Tibial artery (tissue), 4 donors: ENCODE measurements around the gene SPTBN4.
"Not testable (repeated sequence)": the region's sequence is repeated elsewhere in the genome, so short reads cannot be mapped to it uniquely, and the experiment has no call there.

Experiments used
- DNase-seq, 2 donors: peaks; one replicate each; pipeline ENCODE4 v3.0.0-alpha.2; 2019
- H3K27ac ChIP-seq, 2 donors: fragments of 200-600 bp; sonication (generic) in 1 of 2; 1 replicate in 1 of 2; 2 replicates in 1 of 2; pipeline ENCODE4 v1.5.1; 2018 to 2019; ENCODE audit warnings: mild to moderate bottlenecking in 1 of 2
- H3K27me3 ChIP-seq, 2 donors: fragments of 200-600 bp; sonication (generic) in 1 of 2; one replicate each; pipeline versions ENCODE4 v1.5.1 to v1.6.0; 2016 to 2019
- H3K36me3 ChIP-seq, 3 donors: fragments of 200-600 bp; sonication (generic) in 2 of 3; one replicate each; pipeline ENCODE4 v1.5.1; 2016 to 2019; ENCODE audit warnings: mild to moderate bottlenecking in 2 of 3
- H3K4me1 ChIP-seq, 4 donors: fragments of 200-600 bp; sonication (generic) in 2 of 4; 1 replicate in 3 of 4; 2 replicates in 1 of 4; pipeline ENCODE4 v1.5.1; 2016 to 2019
- H3K4me3 ChIP-seq, 2 donors: fragments of 200-600 bp; sonication (generic) in 1 of 2; 1 replicate in 1 of 2; 2 replicates in 1 of 2; pipeline ENCODE4 v1.5.1; 2018 to 2019; ENCODE audit warnings: mild to moderate bottlenecking in 2 of 2
- H3K9me3 ChIP-seq, 3 donors: fragments of 200-600 bp; sonication (generic) in 1 of 3; one replicate each; pipeline ENCODE4 v1.5.1; 2016 to 2019
- intact Hi-C: fragments of 100-400 bp; cut with DNase I; formaldehyde crosslinking; loops from one replicate; pipeline ENCODE4 v1.15.0; 2023; ENCODE audit warnings: low total_unique reads
- TF ChIP-seq, protein P1 (sequence below), 2 experiments: fragments of 200-600 bp in 1 of 2; fragments of 450-650 bp in 1 of 2; IDR thresholded peaks; one replicate each; pipeline ENCODE4 v1.5.1; 2017 to 2019; ENCODE audit warnings: antibody characterized with exemption in 2 of 2, mild to moderate bottlenecking in 1 of 2, moderate library complexity in 1 of 2

The SPTBN4 gene

GRCh38 chr19:40589591-40590429 lies 123.0 kb downstream of the SPTBN4 start:
- Histone ChIP-seq H3K36me3 (peaks cover 12 to 47% (median 17%) of the 10 kb centered on the region in 3 donors), H3K27me3 (peaks cover 0 to 3% of the 10 kb centered on the region in 2 donors), H3K27ac (no peak overlapping the region), H3K4me1 (no peaks in the 10 kb centered on the region), H3K4me3 (no peak overlapping the region), H3K9me3 (no peaks in the 10 kb centered on the region)
- DNase-seq = no peak
- intact Hi-C loops = loop anchor here (10.0 kb wide), 1 partner anchor 125 kb away; the partner anchor contains the start of genes BLVRB and SPTBN4
- TF ChIP-seq, protein P1, sequence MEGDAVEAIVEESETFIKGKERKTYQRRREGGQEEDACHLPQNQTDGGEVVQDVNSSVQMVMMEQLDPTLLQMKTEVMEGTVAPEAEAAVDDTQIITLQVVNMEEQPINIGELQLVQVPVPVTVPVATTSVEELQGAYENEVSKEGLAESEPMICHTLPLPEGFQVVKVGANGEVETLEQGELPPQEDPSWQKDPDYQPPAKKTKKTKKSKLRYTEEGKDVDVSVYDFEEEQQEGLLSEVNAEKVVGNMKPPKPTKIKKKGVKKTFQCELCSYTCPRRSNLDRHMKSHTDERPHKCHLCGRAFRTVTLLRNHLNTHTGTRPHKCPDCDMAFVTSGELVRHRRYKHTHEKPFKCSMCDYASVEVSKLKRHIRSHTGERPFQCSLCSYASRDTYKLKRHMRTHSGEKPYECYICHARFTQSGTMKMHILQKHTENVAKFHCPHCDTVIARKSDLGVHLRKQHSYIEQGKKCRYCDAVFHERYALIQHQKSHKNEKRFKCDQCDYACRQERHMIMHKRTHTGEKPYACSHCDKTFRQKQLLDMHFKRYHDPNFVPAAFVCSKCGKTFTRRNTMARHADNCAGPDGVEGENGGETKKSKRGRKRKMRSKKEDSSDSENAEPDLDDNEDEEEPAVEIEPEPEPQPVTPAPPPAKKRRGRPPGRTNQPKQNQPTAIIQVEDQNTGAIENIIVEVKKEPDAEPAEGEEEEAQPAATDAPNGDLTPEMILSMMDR (IDR thresholded peaks at IDR 0.05) = no peak

DNA sequence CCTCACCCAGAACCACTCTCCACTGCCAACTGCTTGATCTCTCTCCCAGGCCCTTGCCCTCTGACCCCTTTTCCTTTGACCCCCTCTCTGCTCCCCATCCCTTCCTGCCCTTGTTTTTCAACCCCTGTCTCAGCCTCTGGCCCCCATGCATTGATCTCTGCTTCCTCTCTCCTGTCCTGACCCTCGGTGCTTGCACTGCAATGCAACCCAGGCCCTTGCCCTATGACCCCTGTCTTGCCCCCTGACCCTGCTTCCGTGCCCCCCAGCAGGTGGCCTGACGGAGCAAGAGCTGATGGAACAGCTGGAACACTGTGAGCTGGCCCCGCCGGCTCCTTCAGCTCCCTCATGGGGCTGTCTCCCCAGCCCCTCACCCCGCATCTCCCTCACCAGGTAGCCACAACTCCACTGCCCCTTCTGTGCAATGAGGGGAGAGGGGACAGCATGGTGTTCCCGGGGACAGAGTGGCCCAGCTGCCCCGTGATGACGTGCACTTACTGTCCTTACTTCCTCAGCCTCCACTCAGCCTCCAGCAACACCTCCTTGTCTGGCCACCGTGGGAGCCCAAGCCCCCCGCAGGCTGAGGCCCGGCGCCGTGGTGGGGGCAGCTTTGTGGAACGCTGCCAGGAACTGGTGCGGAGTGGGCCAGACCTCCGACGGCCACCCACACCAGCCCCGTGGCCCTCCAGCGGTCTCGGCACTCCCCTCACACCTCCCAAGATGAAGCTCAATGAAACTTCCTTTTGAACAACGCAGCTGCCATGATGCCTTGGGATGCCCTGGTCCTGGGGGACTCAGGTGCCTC lies 123.9 kb downstream of the SPTBN4 start:
- TF ChIP-seq, protein P1 (IDR thresholded peaks at IDR 0.05) = no peak
- Histone ChIP-seq H3K4me1 (no peaks in the 10 kb centered on the region), H3K27ac (no peak overlapping the region), H3K36me3 (peaks cover 12 to 42% (median 17%) of the 10 kb centered on the region in 3 donors), H3K9me3 (no peaks in the 10 kb centered on the region), H3K4me3 (no peak overlapping the region), H3K27me3 (peaks cover 0 to 8% of the 10 kb centered on the region in 2 donors)
- DNase-seq = no peak
- intact Hi-C loops = loop anchor here (10.0 kb wide), 1 partner anchor 126 kb away; the partner anchor contains the start of genes BLVRB and SPTBN4

GRCh38 chr19:40591724-40592123 lies 124.9 kb downstream of the SPTBN4 start:
- H3K27ac ChIP-seq, H3K27me3 ChIP-seq, DNase-seq, H3K9me3 ChIP-seq, H3K4me1 ChIP-seq, H3K4me3 ChIP-seq: not testable (repeated sequence)
- H3K36me3 ChIP-seq = peaks cover 9 to 37% (median 10%) of the 10 kb centered on the region in 3 donors
- intact Hi-C loops = loop anchor here (10.0 kb wide), 1 partner anchor 127 kb away; the partner anchor contains the start of genes BLVRB and SPTBN4

- no peak for DNase-seq
- Histone ChIP-seq H3K4me3 (no peak overlapping the region), H3K27me3 (peaks cover 0 to 10% of the 10 kb centered on the region in 2 donors), H3K27ac (no peak overlapping the region), H3K36me3 (peaks cover 4 to 33% (median 6%) of the 10 kb centered on the region in 3 donors), H3K4me1 (peaks cover 0 to 9% (median 7%) of the 10 kb centered on the region in 4 donors), H3K9me3 (no peaks in the 10 kb centered on the region)
- intact Hi-C loops = loop anchor here (10.0 kb wide), 1 partner anchor 127 kb away; the partner anchor contains the start of genes BLVRB and SPTBN4
- TF ChIP-seq, protein P1 (IDR thresholded peaks at IDR 0.05) = no peak
Measured at GRCh38 chr19:40592170-40592569, 125.4 kb downstream of the SPTBN4 start.

DNA sequence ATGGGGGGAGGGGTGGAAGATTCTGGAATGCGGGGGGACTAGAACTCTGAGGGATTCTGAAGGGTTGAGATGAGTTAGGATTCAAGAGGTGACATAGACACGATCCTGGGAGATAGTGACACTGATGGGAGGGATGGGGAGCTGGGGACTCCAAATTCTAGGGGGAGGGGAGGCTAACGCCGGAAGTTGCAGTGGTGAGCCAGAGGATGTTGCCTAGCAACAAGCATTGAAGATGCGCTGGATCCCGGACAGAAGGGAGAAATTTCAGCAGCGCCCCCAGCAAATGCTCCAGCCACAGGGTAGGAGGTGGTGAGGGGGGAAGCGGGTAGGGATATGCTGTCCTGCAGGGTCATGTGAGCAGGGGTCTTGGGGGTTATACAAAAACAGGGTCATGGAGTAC lies 127.5 kb downstream of the SPTBN4 start:
- H3K27me3 ChIP-seq = peaks cover 0 to 15% of the 10 kb centered on the region in 2 donors
- intact Hi-C loops = loop anchor here (10.0 kb wide), 1 partner anchor 129 kb away; the partner anchor contains the start of genes BLVRB and SPTBN4
- no peak overlapping the region for H3K4me3 ChIP-seq
- TF ChIP-seq, protein P1 (IDR thresholded peaks at IDR 0.05) = no peak
- no peak for DNase-seq
- H3K27ac ChIP-seq = no peak overlapping the region
- peaks cover 0 to 13% (median 3%) of the 10 kb centered on the region in 3 donors for H3K36me3 ChIP-seq
- H3K9me3 ChIP-seq = no peaks in the 10 kb centered on the region
- peaks cover 0 to 29% (median 22%) of the 10 kb centered on the region in 4 donors for H3K4me1 ChIP-seq
